Measurements from ENCODE around the gene HKDC1. TPM values are rescaled to one million over a fixed set of nuclear protein-coding genes. Genes with fewer than 3 reads are reported as not detected.
"Not testable (repeated sequence)": the region's sequence is repeated elsewhere in the genome, so short reads cannot be mapped to it uniquely, and the experiment has no call there.

Gene HKDC1
- polyA plus RNA-seq, 1 experiment: 0.18 TPM

- no peak for DNase-seq (ENCODE audit: low read depth)
- no peaks in the 10 kb centered on the region for H3K36me3 ChIP-seq (ENCODE audit: control insufficient read depth, insufficient read depth, low read length)
- H3K27me3 ChIP-seq (ENCODE audit: control insufficient read depth, insufficient read depth, low read length): peaks cover 3% of the 10 kb centered on the region
- ChIA-PET CTCF (interaction anchor here (0.6 to 1.4 kb wide), 4 partner anchors 10 to 48 kb away, joined by 3 to 7 read pairs (median 4); no protein-coding TSS in a partner anchor), POLR2A (no interaction called here)
- TF ChIP-seq CTCF (IDR thresholded peaks at IDR 0.05; ENCODE audit: insufficient read depth, low read depth, low read length): no peak
- H3K4me3 ChIP-seq (ENCODE audit: low read depth, low read length): no peak within 1 kb of the TSS
These were observed 58.4 kb downstream of the HKDC1 start, which contains the start of gene HK1 for GRCh38 chr10:69278446-69278963. Gene HK1 (plus strand): TSS chr10:69278496.

- ChIA-PET CTCF (interaction anchor here (1.2 kb wide), 1 partner anchor 48 kb away, joined by 4 read pairs; no protein-coding TSS in a partner anchor), POLR2A (no interaction called here)
- no peak for DNase-seq (ENCODE audit: low read depth)
These were observed 59.0 kb downstream of the HKDC1 start for GRCh38 chr10:69279110-69279509.

GRCh38 chr10:69281507-69282413 is 61.6 kb downstream of the HKDC1 start:
- Histone ChIP-seq H3K36me3 (ENCODE audit: control insufficient read depth, insufficient read depth, low read length) (no peaks in the 10 kb centered on the region), H3K4me3 (ENCODE audit: low read depth, low read length) (no peak overlapping the region), H3K27me3 (ENCODE audit: control insufficient read depth, insufficient read depth, low read length) (peaks cover 5% of the 10 kb centered on the region)
- ChIA-PET CTCF (no interaction called here), POLR2A (no interaction called here)
- no peak for TF ChIP-seq CTCF (IDR thresholded peaks at IDR 0.05; ENCODE audit: insufficient read depth, low read depth, low read length)
- no peak for DNase-seq (ENCODE audit: low read depth)

More at GRCh38 chr10:69279110-69279509, 59.0 kb downstream of the HKDC1 start:
- H3K4me3 ChIP-seq (ENCODE audit: low read depth, low read length): no peak overlapping the region
- H3K36me3 ChIP-seq (ENCODE audit: control insufficient read depth, insufficient read depth, low read length): no peaks in the 10 kb centered on the region
- H3K27me3 ChIP-seq (ENCODE audit: control insufficient read depth, insufficient read depth, low read length): peaks cover 3% of the 10 kb centered on the region
- TF ChIP-seq CTCF (IDR thresholded peaks at IDR 0.05; ENCODE audit: insufficient read depth, low read depth, low read length): no peak

- CTCF ChIA-PET; DNase-seq (ENCODE audit: low read depth); POLR2A ChIA-PET; H3K27me3 ChIP-seq (ENCODE audit: control insufficient read depth, insufficient read depth, low read length); H3K36me3 ChIP-seq (ENCODE audit: control insufficient read depth, insufficient read depth, low read length); H3K4me3 ChIP-seq (ENCODE audit: low read depth, low read length): not testable (repeated sequence)
These were observed 64.3 kb downstream of the HKDC1 start for GRCh38 chr10:69284402-69284801.

- H3K36me3 ChIP-seq (ENCODE audit: control insufficient read depth, insufficient read depth, low read length): no peaks in the 10 kb centered on the region
- peaks cover 9% of the 10 kb centered on the region for H3K27me3 ChIP-seq (ENCODE audit: control insufficient read depth, insufficient read depth, low read length)
- DNase-seq (ENCODE audit: low read depth): no peak
- TF ChIP-seq CTCF (IDR thresholded peaks at IDR 0.05; ENCODE audit: insufficient read depth, low read depth, low read length): no peak
- POLR2A ChIA-PET: no interaction called here
- CTCF ChIA-PET: interaction anchor here (0.7 to 1.1 kb wide), 2 partner anchors 12 to 123 kb away, joined by 3 to 4 read pairs; no protein-coding TSS in a partner anchor
- H3K4me3 ChIP-seq (ENCODE audit: low read depth, low read length): no peak overlapping the region
These were observed 65.6 kb downstream of the HKDC1 start for GRCh38 chr10:69285699-69286098.
